GM12874 (cell line): ENCODE results near the gene CFAP20.

Experiments used
- TF ChIP-seq, protein P1 (sequence below): IDR thresholded peaks from 2 replicates; pipeline ENCODE4 v1.5.1; 2011; ENCODE audit warnings: low read depth, mild to moderate bottlenecking, control low read depth, low read length, moderate library complexity; ENCODE audit not compliant: insufficient read depth

Gene CFAP20

DNA sequence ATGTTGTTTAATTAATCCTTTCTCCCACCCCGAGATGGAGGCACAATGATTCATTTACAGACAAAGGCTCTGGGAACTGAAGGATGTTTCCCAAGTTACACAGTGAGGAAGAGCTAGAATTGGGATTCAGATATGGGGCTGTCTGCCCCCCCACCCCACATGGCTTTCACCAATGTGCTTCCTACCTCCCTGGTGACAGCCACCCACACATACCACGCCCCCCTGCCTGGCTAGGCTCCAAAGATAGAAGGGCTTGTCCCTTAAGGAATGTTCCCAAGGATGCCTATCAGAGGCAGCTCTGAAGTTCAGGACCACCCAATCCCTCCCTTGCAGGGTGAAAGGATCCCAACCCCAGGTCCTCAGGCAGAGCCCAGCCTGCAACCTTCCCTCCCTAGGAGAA lies 32.9 kb downstream of the CFAP20 start:
- TF ChIP-seq, protein P1, sequence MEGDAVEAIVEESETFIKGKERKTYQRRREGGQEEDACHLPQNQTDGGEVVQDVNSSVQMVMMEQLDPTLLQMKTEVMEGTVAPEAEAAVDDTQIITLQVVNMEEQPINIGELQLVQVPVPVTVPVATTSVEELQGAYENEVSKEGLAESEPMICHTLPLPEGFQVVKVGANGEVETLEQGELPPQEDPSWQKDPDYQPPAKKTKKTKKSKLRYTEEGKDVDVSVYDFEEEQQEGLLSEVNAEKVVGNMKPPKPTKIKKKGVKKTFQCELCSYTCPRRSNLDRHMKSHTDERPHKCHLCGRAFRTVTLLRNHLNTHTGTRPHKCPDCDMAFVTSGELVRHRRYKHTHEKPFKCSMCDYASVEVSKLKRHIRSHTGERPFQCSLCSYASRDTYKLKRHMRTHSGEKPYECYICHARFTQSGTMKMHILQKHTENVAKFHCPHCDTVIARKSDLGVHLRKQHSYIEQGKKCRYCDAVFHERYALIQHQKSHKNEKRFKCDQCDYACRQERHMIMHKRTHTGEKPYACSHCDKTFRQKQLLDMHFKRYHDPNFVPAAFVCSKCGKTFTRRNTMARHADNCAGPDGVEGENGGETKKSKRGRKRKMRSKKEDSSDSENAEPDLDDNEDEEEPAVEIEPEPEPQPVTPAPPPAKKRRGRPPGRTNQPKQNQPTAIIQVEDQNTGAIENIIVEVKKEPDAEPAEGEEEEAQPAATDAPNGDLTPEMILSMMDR, result no peak

DNA sequence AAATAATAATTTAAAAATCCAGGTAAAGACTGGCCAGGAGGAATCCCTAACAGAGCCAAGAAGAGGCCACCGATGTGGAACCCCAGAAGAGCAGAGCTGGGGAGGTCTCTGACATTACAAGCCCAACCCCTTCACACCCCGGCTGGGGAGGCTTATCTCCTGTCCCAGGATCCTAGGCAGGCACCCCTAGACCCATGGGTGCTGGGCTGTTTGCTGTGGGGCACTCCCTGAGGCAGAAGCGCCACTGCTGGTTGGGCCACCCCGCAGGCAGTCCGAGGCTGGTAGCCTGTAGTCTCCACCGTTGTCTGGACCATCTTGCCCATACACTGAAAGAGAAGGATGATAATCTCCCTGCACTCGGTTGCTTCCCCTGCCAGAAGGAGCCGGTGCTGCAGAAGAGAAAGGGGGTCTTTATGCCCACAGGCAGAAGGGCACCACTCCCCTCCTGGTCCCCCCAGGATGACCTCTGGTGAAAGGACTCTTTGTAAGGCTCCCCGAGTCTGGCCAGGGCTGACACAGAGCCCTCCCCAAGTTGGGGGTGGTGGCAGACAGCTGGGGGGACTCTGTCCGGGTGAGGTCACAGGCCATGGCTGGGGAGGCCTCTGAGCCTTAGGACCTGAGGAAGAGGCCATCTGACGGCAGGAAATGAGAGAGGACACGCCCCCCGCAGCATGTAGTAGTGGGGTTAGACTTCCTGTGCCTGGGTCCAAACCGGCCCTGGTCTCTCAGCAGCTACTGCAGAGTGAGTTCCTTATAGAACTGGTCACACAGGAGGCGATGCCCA lies 34.2 kb downstream of the CFAP20 start:
- TF ChIP-seq, protein P1, result no peak

DNA sequence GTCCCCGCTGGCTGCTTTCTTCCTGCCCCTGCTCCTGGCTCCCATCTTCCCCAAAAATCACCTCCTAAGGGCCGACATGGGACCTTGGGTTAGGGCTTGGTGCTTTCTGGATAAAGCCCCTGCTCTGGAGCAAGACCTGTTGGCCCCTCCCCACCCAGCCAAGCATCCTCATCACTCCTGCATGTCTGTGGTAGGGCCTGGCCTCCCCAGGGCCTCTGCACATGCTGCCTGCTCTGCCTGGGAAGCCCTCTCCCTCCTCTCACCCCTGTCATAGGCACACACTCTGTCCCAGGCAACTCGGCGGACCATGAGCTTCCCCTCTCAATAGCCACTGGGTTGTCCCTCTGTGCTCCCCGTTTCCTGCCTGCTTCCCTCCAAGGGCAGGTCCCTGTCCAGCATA lies 35.2 kb downstream of the CFAP20 start:
- TF ChIP-seq, protein P1, result no peak

DNA sequence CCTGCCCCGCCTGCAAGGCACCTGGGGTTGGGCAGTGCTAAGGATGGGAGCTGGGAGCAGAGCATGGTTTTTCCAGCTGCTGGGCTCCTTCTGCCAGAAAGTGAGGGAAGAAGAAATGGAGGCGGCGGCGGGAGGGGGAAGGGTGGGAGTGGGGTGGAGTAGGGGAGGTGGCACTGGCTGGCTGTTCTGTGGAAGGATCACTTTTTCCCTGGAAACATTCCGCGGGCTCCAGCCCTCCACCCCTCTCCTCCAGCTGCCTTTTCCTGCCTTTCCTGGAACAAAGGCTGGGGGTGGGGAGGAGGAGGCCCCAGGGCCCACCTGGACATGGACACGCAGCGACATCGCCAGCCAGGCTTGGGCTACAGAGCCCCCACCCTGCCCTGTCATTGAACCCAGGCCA lies 41.1 kb downstream of the CFAP20 start:
- TF ChIP-seq, protein P1, result no peak

DNA sequence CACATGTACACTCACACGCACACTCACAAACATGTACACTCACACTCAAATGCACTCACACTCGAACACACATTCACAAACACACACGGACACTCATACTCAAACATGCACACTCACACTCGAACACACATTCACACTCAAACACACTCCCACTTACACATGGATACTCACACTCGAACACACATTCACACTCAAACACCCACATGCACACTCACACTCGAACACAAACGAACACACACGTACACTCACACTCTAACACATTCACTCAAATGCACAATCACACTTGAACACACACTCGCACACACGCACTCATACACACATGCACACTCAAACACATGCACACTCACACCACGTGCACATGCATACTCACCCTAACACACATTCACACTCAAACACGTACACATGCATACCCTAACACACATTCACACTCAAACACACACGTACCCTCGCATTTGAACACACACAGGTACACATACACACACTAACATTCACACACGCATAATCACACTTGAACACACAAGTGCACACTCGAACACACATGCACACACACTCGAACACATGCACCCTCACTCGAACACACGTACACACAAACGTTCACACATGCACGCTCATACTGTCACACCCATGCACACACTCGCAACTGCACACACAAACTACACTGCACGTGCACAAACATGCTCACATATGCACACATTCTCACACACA lies 41.8 kb downstream of the CFAP20 start:
- TF ChIP-seq, protein P1, result no peak

DNA sequence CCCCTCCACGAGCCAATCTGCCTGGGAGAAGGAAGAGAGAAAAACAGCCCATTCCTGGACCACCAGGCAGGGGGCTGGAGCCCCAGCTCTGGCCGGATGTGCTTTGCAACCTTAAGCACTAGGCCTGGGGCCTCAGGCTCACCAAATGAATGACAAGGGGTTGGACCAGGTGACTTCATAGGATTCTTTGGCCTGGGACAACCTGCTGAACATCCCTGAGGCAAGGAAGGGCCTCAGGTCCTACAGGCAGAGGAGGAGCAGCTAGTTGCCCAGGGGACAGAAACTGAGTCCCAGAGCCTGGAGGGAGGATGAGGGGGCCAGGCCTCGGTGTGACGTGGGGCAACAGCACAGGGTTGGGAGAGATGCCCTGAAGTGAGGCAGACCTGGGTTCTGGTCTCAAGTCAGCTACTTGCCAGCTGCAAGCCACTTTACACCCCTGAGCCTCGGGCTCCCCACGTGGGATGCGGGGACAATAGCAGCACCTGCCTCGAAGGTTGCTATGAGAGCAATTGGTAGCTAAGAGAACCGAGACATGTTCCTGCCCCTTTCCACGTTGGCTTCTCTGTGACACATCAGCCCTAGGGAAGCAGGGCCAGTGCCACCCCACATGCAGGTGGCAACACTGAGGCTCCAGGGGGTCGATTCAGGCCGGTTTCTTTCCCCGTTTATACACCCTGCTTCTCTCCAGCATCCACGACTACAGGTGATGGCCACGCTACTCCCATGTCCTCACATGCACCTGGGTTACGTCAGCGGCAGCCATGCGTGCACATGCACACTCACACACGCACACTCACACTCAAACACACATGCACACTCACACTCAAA lies 42.6 kb downstream of the CFAP20 start:
- TF ChIP-seq, protein P1, result no peak
